Retina (tissue), 1 donor: ENCODE results near the gene NT5M.

Experiments used
- DNase-seq: peaks from one replicate; pipeline ENCODE4 v3.0.0-alpha.2; 2016

NT5M gene

DNA sequence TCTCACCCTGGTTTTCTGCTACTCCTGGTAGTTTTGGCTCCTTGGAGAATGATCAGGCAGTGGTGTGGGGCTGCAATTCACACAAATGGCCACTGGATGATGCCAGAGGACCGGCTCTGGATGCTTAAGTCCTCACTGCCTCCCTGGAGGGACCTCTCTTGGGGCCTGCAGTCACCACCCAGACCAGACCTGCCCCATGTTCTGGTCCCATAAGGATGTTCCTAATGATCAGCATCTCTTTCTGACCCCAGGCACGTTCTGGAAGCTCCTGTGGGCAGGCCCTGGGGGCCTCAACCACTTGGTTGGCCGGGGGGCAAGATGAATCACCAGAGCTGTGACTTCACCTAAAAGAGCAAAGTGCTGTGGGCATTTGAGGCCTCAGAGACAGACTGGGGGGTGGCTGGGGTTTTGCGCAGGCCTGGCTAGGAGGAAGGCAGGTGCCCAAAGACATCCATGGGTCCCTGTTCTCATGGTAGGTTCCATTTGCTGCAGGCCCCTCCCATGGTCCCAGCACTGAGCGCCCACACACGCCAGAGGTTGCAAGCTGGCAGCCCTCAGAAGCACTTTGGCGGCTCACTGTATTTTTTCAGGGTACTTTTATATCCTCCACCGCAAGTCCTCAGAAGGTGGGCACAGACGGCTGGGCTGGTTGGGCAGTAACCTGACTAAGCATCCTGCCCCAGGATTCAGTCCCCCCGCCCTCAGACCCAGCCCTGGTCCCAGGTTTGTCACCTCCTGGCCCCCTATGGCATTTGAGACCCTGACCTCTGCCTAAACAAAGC lies 53.2 kb downstream of the NT5M start:
- DNase-seq = peak; percentile 92

DNA sequence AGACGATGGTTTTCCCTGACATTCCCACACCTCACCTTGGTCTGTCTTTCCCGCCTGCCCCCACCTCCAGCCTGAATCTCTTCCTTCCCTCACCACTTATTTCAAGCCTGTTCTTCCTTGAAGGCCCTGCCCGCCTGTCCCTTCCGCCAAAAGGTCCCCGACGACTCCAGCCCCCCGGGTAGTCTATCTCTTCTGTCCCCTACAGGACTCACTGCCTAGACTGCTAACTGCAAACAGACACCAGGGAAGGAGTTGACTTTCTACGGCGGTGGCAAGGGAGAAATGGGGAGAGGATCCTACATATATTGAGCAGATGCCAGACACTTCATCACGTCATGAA lies 53.7 kb downstream of the NT5M start:
- DNase-seq = no peak

GRCh38 chr17:17358060-17358751 lies 55.0 kb downstream of the NT5M start:
- DNase-seq = no peak

DNA sequence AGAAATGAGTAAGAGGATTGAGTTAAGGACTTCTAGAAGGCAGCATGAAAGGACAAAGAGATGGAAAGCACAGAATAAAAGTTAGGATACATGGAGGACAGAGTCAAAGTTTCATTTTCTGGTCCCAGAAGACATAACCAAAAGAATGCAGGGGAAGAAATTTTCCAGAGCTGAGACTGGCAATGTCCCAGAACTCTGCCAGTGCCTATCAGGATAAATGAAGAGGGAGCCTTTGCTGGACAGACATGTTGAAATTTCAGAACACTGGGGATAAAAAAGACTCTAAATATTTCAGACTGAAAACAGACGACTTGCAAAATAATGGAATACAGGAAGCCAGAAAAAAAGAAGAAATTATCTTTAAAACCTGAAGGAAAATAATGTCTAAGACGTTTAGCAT lies 55.7 kb downstream of the NT5M start:
- no peak for DNase-seq

DNA sequence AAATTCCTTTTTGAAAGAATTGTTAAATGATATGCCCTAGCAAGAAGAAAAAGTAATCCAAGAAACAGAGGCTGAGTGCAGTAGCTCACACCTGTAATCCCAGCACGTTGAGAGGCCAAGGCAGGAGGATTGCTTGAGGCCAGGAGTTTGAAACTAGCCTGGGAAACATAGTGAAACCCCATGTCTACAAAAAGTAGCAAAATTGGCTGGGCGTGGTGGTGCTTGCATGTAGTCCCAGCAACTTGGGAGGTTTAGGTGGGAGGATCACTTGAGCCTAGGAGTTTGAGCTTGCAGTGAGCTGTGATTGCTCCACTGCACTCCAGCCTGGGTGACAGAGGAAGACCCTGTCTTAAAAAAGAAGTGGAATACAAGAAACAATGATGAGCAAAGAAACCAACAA lies 56.1 kb downstream of the NT5M start:
- no peak for DNase-seq

DNA sequence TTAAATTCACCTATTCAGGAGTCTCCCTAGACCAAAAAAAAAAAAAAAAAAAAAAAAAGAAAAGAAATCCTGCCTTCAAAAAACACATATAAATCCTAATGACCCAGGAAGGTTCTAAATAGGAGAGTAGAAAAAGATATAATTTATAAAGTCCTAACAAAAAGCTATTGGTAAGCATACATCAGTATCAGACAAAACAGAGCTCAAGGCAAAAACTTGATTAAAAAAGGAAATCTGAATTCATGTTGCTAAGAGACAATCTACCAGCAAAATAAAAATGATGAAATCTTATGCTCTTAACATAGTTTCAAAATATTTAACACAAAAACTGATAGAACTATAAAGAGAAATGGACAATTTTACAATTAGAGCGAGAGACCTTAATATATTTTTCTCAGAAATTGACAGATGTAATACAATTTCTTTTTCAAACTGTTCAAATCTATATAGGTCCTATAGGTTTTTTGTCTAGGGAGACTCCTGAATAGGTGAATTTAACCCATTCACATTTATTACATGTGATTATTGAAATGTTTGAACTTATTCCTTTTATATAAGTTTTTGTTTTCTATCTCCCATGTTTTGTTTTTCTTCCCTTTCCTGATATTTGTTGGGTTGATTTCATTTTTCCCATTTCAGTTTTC lies 57.0 kb downstream of the NT5M start:
- DNase-seq = no peak

DNA sequence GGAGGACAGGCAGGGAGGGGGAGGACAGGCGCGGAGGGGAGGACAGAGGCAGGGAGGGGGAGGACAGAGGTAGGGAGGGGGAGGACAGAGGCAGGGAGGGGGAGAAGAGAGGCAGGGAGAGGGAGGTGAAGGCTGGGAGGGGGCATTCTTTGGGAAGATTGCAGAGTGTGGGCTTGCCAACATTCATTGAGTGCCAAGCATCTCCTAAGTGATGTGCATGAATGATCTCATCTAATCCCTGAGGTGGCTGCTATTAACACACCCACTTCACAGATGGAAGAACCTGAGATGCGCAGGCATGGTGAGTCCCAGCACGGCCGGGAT lies 58.3 kb downstream of the NT5M start:
- no peak for DNase-seq

GRCh38 chr17:17361867-17362539 lies 58.8 kb downstream of the NT5M start:
- DNase-seq = no peak

- DNase-seq = no peak
Observed at GRCh38 chr17:17362540-17362930, 59.4 kb downstream of the NT5M start.

DNA sequence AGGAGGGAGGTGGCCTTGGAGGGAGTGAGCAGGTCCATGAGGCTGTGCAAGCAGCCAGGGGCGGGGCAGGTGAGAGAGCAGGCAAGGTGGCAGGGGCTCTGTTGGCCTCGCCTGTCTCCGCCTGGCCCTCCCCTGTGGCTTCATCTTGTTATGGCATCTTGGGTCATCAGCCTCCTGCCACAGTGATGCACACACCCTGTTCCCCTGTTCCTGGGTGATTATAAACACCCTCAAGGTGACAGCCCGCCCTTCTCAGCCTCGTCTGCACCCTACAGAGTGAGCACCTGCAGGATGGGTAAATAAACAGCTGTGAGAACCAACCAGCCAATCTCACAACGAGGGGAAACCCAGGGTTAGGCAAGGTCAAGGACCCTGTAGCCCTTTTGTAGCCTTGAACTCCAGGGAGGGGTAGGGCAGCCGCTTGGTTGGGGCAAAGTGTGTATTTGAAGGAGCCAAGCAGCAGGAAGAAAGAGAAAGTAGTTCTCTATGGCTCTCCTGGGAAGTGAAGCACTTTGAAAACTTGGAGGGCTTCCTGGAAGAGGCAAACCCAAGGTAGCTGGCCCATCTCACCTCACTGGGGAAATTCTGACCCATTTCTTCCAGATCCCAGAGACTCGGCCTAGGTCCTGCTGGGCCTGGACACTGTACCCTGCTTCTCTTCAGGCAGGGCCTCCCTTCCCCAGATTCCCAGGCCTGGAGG lies 60.6 kb downstream of the NT5M start:
- DNase-seq = no peak

GRCh38 chr17:17364338-17364667 lies 61.1 kb downstream of the NT5M start:
- DNase-seq = no peak

DNA sequence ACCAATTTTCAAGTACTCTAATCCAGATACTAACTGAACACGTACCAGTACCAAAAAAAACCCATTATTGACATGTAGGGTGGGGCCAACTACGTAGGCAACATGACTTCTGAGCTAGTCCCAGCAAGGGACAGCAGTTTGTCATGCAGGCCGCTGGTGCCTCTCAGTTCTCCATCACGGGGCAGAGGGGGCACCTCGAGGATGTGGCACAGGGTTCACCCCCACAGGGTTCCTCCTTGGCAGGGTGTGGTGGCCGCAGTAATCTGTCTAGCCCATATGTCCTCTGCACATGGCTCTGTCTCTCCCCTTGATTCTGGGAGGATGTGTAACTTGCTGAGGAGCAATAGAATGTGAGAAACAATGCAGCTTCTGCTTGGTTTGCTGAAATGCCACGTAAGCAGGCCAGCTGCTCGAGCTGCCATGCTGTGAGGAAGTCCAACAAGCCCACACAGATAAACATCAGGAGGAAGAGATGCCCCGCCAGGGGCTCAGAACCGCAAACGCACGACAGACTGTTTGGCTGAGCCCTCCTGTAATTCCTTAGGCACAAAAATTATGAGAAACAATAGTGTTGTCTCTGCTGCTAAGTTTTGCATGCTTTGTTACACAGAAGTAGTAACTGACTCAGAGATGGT lies 62.4 kb downstream of the NT5M start:
- DNase-seq = no peak

GRCh38 chr17:17366235-17366634 lies 63.1 kb downstream of the NT5M start:
- DNase-seq = no peak

- no peak for DNase-seq
Observed at GRCh38 chr17:17366941-17367875, 64.0 kb downstream of the NT5M start.

GRCh38 chr17:17367931-17368330 lies 64.8 kb downstream of the NT5M start:
- no peak for DNase-seq

DNA sequence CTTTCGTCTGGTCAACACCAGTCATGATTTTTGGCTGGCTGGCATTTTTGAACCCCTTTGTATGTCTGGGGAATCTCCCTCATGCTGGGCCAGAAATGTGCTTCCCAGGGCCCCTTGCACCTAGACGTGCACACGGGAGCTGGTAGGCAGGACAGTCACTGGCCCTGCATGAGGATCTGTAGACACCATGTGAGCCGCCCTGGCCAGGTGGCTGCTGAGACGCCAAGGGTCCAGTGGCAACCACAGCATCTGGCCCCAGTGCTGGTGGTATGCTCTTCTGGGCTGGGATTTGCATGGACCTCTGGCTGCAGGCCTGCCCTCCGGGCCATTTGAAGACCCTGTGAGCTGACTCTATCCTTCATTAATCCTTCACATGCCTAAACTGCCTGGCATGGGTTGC lies 67.5 kb downstream of the NT5M start:
- no peak for DNase-seq

DNA sequence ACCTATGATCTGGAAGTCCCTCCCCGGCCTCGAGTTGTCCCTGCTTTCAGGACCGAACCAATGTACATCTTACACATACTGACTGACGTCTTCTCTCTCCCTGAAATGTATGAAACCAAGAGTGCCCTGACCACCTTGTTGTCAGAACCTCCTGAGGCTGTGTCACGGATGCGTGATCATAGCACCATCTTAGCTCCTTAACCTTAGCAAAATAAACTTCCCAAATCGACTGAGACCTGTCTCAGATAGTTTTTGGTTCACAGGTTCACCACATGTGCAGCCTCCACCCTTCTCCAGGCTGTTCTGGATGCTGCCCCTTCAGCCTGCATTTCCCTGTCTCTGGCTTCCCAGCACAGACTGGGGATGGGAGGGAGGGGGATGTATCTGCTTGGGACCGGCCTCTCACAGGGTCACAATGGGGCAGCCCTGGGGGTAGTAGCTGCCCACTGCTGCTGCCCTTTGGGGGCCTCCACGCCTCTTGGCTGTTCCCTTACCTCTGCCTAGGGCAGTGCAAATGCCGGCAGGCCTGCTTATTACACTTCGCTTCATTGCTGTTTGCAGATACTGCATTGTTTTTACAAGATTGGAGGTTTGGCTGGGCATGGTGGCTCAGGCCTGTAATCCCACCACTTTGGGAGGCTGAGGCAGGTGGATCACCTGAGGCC lies 69.8 kb downstream of the NT5M start:
- DNase-seq = no peak

GRCh38 chr17:17375841-17376240 lies 72.7 kb downstream of the NT5M start:
- DNase-seq = no peak

DNA sequence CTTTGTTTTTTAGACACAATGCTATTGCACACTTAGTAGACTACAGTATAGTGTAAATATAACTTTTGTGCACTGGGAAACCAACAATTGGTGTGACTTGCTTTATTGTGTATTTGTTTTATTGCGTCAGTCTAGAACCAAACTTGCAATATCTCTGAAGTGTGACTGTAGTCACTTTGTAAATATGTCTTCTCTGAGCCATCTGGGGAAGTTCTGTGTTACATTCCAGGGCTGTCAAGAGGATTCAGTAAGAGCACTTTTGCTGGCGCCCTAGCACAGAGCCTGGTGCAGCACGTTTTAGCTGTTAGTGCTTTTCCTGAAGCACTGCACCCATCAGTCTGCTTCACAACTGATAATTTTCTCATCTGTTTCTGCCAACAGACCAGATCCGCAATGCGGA lies 73.2 kb downstream of the NT5M start:
- DNase-seq = no peak

DNA sequence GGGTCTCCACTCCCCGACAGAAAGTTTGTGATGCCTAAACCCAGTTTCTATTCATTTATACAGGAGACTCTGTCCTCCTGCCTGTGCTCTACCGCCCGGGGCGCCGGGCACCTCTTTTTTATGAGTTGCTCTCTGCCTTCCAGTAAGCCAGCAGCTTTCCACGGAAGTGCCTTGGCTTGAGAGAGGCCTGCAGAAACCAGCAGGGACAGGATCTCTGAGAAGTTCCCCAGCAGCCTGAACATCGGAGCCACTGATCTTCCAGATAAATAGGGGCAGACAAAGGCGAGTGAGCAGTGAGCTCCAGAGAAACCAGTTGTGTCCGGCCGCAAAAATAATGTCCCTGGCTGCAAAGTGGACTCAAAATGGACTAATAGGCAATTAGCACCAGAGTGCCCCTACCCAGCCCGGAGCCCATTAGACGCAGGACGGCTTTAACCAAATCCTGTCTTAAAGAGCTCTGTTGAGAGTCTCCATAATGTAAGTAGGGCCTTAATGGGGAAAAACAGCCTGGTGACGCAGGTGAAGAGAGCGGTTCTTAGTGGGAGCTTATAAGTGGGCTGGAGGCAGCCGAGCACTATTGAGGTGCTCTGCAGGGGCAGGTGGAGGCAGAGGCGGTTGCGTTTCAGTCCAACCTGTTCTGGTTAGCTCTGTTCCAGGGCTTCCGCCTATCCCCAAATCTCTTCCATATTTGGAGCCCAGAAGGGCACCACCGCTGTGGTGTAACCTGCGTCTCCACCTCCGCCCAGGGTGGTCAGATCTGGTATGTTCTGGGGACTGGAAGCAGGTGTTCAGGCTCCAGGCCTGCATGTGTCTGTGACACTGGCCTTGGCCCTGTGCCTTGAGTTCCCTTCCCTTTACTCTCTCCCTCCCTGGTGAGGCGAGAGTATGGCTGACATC lies 74.1 kb downstream of the NT5M start:
- DNase-seq = peak; percentile 52
